COLO829 (cell line): ENCODE measurements around the gene OR52E2.

Experiments
- DNase-seq: peaks from one replicate; pipeline ENCODE4 v3.0.0; 2012; ENCODE audit warnings: low spot score

Gene OR52E2

GRCh38 chr11:5011254-5011653 lies 48.2 kb downstream of the OR52E2 start:
- no peak for DNase-seq
